ENCODE results near the gene ARMC7. TPM values are rescaled to one million over a fixed set of nuclear protein-coding genes. Genes with fewer than 3 reads are reported as not detected.

The ARMC7 gene
- total and polyA plus RNA-seq, 2 of the 13 experiments (the other 11 are each of a cell fraction or from before 2014, with no cell fraction given) = 3.9 to 4.2 TPM

- TF ChIP-seq ATF3 (CRISPR knock-in tag; IDR thresholded peaks at IDR 0.05) (no peak), ZNF121 (CRISPR knock-in tag; IDR thresholded peaks at IDR 0.05) (no peak), TARDBP (CRISPR knock-in tag; IDR thresholded peaks at IDR 0.05) (no peak), ZNF180 (CRISPR knock-in tag; IDR thresholded peaks at IDR 0.05; ENCODE audit: borderline replicate concordance, low read depth) (no peak), ETV5 (CRISPR knock-in tag; IDR thresholded peaks at IDR 0.05; ENCODE audit: borderline replicate concordance) (peak; percentile 90), ZNF3 (CRISPR knock-in tag; IDR thresholded peaks at IDR 0.05) (no peak), ZNF33B (CRISPR knock-in tag; IDR thresholded peaks at IDR 0.05) (no peak), BRF2 (CRISPR knock-in tag; IDR thresholded peaks at IDR 0.05) (no peak), ZNF569 (CRISPR knock-in tag; IDR thresholded peaks at IDR 0.05; ENCODE audit: borderline replicate concordance) (no peak), ZNF790 (CRISPR knock-in tag; IDR thresholded peaks at IDR 0.05; ENCODE audit: borderline replicate concordance) (no peak), ZNF468 (CRISPR knock-in tag; IDR thresholded peaks at IDR 0.05) (no peak), FOXO1 (CRISPR knock-in tag; IDR thresholded peaks at IDR 0.05) (no peak), GLMP (CRISPR knock-in tag; IDR thresholded peaks at IDR 0.05; ENCODE audit: borderline replicate concordance) (no peak), KMT2A (CRISPR knock-in tag; IDR thresholded peaks at IDR 0.05) (no peak), ZNF777 (CRISPR knock-in tag; IDR thresholded peaks at IDR 0.05) (peak; percentile 65; the same call in 1 of the 2 replicates), PLSCR1 (CRISPR knock-in tag; IDR thresholded peaks at IDR 0.05; ENCODE audit: borderline replicate concordance) (no peak), ZNF780A (CRISPR knock-in tag; IDR thresholded peaks at IDR 0.05) (no peak), ZNF639 (CRISPR knock-in tag; conservative IDR thresholded peaks at IDR 0.05) (peak; percentile 60; the same call in 1 of the 2 replicates), ESRRA (CRISPR knock-in tag; IDR thresholded peaks at IDR 0.05; ENCODE audit: low read depth) (no peak), HIC2 (CRISPR knock-in tag; IDR thresholded peaks at IDR 0.05; ENCODE audit: low read depth) (no peak; the same call in 1 of the 2 replicates), BCL6 (CRISPR knock-in tag; IDR thresholded peaks at IDR 0.05) (peak; percentile 59; the same call in 1 of the 2 replicates), DPF2 (CRISPR knock-in tag; IDR thresholded peaks at IDR 0.05; ENCODE audit: borderline replicate concordance, low read depth) (no peak)
These were observed 22.0 kb upstream of the ARMC7 start, which contains the start of gene SLC16A5 (continued) for GRCh38 chr17:75087558-75088453.
